GM12801 (cell line): ENCODE results near the gene SHANK3.

Source experiments
- TF ChIP-seq, protein P1 (sequence below): IDR thresholded peaks from one replicate; pipeline ENCODE4 v1.5.1; 2011; ENCODE audit warnings: control low read depth; ENCODE audit not compliant: insufficient read length; ENCODE audit errors: extremely low read depth

The SHANK3 gene

DNA sequence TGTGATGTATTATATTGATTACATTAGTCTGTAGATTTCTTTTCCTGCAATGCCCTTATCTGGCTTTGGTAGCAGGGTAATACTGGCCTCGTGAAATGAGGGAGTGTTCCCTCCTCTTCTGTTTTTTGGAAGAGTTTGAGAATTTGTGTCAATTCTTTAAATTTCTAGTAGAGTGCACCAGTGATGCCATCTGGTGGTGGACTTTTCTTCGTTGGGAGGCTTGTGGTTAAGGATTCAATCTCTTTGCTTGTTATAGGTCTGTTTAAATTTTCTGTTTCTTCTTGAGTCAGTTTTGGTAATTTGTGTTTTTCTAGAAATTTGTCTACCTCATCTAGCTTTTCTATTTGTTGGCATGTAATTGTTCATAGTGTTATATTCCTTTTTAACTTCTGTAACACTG is 18.9 kb downstream of the SHANK3 start:
- TF ChIP-seq, protein P1, sequence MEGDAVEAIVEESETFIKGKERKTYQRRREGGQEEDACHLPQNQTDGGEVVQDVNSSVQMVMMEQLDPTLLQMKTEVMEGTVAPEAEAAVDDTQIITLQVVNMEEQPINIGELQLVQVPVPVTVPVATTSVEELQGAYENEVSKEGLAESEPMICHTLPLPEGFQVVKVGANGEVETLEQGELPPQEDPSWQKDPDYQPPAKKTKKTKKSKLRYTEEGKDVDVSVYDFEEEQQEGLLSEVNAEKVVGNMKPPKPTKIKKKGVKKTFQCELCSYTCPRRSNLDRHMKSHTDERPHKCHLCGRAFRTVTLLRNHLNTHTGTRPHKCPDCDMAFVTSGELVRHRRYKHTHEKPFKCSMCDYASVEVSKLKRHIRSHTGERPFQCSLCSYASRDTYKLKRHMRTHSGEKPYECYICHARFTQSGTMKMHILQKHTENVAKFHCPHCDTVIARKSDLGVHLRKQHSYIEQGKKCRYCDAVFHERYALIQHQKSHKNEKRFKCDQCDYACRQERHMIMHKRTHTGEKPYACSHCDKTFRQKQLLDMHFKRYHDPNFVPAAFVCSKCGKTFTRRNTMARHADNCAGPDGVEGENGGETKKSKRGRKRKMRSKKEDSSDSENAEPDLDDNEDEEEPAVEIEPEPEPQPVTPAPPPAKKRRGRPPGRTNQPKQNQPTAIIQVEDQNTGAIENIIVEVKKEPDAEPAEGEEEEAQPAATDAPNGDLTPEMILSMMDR: no peak

DNA sequence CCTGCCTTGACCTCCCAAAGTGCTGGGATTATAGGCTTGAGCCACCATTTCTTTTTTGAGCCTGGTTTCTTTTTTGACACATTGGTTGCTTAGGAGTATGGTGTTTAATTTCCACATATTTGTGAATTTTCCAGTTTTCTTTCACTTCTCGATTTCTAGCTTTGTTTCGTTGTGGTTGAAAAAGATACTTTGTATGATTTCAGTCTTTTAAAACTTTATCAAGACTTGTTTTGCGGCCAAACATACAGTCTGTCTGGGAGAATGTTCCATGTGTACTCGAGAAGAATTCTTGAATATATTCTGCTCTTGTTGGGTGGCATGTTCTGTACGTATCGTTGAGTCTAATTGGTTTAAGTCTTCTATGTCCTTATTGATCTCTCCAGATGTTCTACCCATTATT is 20.8 kb downstream of the SHANK3 start:
- TF ChIP-seq, protein P1: no peak

DNA sequence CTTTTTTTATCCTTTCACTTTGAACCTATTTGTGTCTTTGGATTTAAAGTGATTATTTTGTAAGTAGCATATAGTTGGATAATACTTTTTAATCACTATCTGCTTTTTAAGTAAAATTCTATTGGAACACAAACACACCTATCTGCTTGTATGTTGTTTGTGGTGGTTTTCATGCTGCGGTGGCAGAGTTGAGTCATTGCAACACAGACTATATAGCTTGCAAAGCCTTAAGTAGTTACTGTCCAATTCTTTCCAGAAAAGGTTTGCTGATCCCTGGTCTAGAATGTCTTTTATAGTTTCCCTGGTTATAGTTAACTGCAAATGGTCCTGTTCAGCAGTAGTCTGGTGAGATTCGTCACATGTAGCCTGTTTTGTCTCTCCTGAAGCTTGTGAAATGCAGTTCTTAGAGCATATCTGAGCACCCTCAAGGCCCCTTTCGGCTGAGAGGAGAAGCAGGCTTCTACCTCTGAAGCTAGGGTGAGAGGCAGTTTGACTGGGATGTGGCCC is 21.5 kb downstream of the SHANK3 start:
- TF ChIP-seq, protein P1: no peak

DNA sequence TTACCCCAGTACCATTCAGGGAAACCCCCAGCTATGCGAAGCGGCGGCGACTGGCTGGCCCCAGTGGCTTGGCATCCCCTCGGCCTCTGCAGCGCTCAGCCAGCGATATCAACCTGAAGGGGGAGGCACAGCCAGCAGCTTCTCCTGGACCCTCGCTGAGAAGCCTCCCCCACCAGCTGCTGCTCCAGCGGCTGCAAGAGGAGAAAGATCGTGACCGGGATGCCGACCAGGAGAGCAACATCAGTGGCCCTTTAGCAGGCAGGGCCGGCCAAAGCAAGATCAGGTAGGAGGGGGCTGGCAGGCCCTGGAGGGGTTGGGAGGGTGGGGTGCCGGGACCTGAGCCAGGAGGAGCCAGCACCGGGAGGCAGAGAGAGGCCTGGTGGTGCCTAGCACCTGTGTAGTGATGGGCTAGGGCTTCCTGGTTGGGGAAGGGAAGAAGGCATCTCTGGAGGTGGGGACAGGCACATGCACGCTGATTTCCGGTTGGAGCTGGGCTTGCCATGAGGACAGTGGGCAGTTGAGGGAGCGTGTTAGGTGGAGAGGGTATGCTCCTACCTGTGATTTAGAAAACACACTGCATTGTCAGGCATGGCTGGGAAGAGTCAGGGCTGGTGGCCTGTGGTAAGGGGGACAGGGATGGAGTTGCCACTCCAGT is 22.3 kb downstream of the SHANK3 start:
- TF ChIP-seq, protein P1: no peak

DNA sequence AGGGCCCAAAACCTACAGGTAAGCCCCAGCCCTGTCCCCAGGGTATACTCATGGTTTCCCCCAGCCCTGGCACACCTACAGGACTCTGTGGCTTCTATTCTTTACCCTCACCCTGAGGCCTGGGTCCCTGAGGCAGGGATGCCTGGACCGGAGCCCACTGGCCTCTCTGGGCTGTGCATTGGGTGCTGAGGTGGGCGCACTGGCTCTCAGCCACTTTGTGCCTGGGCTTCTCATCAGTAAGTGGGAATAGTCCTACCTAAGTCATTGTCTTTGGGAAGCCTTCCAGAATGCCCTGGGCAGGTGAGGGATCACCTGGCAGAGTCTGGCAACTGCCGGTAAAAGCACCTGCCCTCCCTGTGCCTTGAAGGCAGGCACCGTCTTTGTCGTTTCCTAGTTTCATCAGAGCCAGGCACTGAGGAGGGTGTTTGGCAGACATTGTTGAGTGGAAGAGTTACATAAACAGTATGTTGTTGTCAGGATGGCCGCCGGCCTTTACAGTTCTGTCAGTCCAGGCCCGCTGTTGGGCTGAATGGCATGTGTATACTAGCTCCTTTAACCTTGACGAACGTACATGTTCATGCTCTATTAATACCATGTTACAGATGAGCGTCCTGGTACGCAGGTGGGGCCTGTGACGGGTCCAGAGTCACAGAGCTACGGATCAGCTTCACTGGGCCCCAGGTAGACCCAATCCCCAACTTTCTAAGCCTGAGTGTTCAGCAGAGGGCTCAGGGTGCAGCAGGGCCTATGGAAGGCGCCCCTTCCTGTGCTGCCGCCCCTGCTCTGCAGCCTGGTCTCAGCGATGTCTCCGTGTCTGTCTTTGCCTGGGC is 23.0 kb downstream of the SHANK3 start:
- TF ChIP-seq, protein P1: no peak

DNA sequence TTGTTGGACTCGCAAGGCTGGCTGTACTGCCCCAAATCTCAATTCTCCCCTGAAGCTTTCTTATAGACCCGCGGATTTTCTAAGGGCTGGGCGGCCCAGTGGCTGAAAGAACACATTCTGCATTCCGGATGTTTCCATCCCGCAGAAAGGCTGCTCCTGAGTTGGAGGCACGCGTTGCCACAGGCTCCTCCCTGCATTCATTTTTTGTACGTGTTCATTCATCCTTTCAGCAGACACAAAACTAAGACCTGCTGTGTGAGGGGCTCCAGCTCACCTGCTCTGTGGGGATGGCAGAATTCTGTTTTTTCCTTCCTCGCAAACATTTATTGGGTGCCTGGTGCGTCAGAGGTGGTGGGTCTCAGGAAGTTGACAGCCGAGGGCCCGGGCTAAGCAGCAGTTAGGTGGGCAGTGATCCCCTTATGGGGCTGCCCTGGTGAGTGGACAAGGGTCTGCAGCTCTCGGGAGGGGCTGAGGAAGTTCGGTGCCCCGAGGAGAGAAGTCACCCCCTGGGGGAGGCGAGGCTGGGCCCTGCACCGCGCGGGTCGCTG is 23.7 kb downstream of the SHANK3 start:
- TF ChIP-seq, protein P1: no peak

DNA sequence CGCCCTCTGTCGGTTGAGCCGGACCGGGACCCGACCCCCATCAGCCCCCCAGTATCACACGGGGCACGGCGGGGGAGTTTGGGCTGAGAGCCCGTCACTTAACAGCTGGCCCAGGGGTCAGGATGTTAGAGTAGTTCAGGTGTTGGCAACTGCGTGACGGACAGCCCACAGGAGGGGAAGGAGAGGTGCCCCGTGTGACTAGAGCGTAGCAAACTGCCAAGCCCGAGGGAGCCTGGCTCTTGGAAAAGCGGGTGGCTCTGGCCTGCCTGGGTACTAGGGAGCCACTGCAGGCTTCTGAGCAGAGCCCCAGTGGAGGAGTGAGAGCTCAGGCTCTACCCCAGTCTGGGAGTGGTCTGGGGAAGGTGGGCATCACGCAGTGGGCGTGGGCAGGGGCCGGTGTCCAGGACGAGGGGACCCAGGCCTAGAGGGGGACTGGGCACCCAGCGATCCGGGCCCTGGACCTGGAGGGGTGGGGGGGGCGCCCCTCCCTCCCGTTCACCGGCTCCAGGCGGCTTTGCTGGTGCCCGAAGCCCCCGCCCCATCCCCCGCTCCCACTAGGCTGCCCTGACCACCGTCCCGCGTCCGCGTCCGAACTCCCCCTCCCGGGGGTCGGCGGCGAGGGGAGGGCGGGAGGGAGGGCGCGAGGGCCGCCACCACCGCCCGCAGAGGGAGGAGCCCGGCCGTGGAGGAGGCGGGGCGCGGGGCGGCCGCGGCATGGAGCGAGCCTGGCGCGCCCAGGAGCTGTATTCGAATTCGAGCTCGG is 24.4 kb downstream of the SHANK3 start:
- TF ChIP-seq, protein P1: no peak
